NT2/D1 (cell line): ENCODE results near the gene ZNF484.
"Not testable (repeated sequence)": the region's sequence is repeated elsewhere in the genome, so short reads cannot be mapped to it uniquely, and the experiment has no call there.

ENCODE experiments used
- SUZ12 ChIP-seq: IDR thresholded peaks from 2 replicates; pipeline ENCODE4 v1.6.1; 2011; ENCODE audit not compliant: insufficient read length, insufficient read depth; ENCODE audit errors: extremely low read depth
- YY1 ChIP-seq: IDR thresholded peaks from 2 replicates; pipeline ENCODE4 v1.6.1; 2011; ENCODE audit not compliant: insufficient read length, insufficient read depth
- ZNF274 ChIP-seq: IDR thresholded peaks from 2 replicates; pipeline ENCODE4 v1.6.1; 2011; ENCODE audit warnings: mild to moderate bottlenecking, low read depth, low read length

- TF ChIP-seq ZNF274, SUZ12, YY1: not testable (repeated sequence)
These were observed 9.2 kb upstream of the ZNF484 start for GRCh38 chr9:92886846-92887610.
